ENCODE measurements around the gene ZFPM1.

- no peak for TF ChIP-seq CTCF (IDR thresholded peaks at IDR 0.05)
- TF ChIP-seq POLR2A (IDR thresholded peaks at IDR 0.05), result no peak
Observed at GRCh38 chr16:88497561-88498462, 44.7 kb downstream of the ZFPM1 start.
